GM12864 (cell line): ENCODE data around the gene HSPB1.
"Not testable (repeated sequence)": the region's sequence is repeated elsewhere in the genome, so short reads cannot be mapped to it uniquely, and the experiment has no call there.

ENCODE experiments used
- DNase-seq: peaks from one replicate; pipeline ENCODE4 v3.0.0-alpha.2; 2011; ENCODE audit warnings: low read depth
- H3K4me3 ChIP-seq: 2 replicates; pipeline ENCODE4 v1.5.1; 2011; ENCODE audit warnings: mild to moderate bottlenecking, low read depth, low read length, control low read depth
- TF ChIP-seq, protein P1 (sequence below): IDR thresholded peaks from 2 replicates; pipeline ENCODE4 v1.5.1; 2011; ENCODE audit warnings: low read depth, mild to moderate bottlenecking, moderate library complexity, low read length, control low read depth, inconsistent platforms; ENCODE audit errors: missing control alignments

Gene HSPB1

DNA sequence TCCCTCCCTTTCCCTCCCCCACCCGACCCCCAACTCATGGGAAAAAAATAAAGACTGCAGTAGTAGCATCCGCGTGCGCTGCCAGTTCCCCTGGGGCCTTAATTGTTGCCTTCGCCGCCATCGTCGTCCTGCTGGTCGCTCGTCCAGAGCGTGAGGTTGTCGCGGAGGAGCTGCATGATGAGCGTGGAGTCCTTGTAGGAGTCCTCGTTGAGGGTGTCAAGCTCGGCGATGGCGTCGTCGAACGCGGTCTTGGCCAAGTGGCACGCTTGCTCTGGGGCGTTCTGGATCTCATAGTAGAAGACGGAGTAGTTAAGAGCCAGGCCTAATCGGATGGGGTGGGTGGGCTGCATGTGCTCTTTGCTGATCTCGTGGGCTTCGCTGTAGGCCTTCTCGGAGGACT is 27.0 kb downstream of the HSPB1 start:
- TF ChIP-seq, protein P1, sequence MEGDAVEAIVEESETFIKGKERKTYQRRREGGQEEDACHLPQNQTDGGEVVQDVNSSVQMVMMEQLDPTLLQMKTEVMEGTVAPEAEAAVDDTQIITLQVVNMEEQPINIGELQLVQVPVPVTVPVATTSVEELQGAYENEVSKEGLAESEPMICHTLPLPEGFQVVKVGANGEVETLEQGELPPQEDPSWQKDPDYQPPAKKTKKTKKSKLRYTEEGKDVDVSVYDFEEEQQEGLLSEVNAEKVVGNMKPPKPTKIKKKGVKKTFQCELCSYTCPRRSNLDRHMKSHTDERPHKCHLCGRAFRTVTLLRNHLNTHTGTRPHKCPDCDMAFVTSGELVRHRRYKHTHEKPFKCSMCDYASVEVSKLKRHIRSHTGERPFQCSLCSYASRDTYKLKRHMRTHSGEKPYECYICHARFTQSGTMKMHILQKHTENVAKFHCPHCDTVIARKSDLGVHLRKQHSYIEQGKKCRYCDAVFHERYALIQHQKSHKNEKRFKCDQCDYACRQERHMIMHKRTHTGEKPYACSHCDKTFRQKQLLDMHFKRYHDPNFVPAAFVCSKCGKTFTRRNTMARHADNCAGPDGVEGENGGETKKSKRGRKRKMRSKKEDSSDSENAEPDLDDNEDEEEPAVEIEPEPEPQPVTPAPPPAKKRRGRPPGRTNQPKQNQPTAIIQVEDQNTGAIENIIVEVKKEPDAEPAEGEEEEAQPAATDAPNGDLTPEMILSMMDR = no peak
- no peak overlapping the region for H3K4me3 ChIP-seq
- no peak for DNase-seq

DNA sequence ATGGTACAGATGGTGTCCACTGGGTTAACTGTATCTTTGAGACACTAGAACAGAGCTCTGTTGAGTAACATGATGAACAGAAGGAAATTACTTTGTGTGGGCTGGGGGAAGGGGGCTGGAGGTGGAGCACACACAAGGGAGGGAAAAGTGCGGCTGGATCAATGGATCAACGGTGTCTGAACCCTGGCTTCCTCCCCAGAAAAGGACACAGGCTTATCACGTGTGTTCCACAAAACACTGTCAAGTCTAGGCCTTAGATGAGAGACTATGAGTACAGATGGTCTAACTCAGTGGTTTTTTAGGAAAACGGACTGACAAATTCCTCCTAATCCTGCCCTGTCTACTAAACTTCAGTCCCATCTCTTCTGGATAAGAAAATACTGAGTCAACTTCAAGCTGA is 27.8 kb downstream of the HSPB1 start:
- H3K4me3 ChIP-seq = no peak overlapping the region
- DNase-seq = no peak
- TF ChIP-seq, protein P1 = no peak

DNA sequence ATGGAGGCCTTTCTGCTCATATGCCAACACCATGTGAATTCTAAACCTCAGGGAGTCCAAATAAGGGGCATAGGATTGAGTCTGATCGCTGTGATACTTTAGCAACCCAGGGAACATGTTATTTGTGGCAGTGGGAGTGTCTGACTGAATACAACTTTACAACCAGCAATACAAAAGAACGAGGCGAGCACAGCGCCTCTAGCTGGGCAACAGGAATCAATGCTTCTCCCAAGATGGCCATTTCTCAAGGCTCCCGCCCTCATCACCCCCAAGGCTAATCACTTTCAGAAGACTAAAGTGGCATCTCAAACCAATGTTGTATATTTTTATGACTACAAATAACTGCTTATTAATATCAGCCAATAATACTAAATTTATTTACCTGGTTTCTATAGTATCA is 28.2 kb downstream of the HSPB1 start:
- TF ChIP-seq, protein P1 = no peak
- DNase-seq = no peak
- H3K4me3 ChIP-seq = no peak overlapping the region

DNA sequence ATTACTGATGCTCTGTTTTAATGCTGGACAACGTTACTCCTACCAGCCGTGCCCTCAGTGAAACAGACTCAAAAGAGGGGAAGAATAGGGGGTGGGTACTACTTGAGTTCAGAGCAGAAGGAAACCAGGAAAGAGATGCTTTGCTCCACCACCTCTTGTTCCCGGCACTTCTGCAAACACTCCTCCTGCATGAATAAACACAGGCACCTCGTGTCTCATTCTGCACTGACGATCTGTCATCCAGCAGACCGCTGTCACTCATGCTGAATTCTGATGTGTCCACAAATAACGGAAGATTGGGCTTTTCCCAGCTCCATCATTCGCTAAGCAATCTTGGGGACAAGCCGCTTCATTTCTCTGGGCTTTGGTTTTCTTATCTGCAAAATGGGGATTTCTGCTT is 29.6 kb downstream of the HSPB1 start:
- DNase-seq = no peak
- TF ChIP-seq, protein P1 = no peak
- no peak overlapping the region for H3K4me3 ChIP-seq

DNA sequence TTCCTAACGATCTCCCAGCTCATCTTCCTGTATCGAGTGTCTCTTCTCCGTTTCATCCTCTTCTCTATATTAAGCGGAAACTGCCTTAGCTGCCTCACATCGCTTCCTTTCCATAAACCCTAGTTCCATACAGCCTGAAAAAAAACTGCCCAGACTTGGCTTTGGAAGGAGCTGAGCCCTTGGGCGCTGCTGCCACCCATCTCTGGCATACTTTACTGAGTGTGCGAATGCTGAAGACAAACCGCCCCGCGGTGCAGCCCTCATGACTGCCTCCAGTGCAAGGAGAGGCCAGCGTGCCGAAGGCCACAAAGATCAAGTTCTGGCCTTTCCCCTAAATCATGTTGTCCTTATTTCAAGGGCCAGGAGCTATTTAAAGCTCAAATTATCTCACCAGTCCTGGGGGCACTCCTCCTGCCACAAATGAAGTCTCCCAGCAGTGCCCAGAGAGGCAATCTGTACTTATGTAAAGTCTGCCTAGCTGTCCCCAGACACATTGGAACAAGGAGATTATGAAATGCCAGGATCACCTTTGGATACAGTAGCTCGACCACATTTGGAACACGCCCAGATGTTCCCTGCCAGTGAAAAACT is 31.1 kb downstream of the HSPB1 start:
- DNase-seq = no peak
- H3K4me3 ChIP-seq = no peak overlapping the region
- TF ChIP-seq, protein P1 = no peak

DNA sequence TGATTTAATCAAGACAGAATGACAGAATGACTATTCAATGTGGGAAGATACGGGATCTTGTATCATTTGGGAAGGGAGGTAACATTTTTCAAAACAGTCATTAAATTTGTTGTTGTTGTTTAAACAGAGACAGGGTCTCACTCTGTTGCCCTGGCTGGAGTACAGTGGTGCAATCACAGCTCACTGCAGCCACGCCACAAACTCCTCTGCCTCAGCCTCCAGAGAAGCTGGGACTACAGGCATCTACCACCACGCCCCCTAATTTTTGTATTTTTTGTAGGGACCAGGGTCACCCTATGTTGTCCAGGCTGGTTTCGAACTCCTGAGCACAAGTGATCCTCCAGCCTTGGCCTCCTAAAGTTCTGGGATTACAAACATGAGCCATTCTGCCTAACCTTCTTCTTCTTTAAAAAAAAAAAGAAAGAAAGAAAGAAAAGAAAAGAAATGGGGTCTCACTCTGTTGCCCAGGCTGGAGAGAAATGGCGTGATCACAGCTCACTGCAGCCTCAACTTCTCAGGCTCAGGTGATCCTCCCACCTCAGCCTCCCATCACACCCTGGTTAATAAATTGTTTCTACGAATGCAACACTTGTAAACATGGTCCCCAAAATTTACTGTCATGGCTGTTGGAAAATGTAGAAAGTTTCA is 32.0 kb downstream of the HSPB1 start:
- TF ChIP-seq, protein P1 = no peak
- H3K4me3 ChIP-seq = no peak overlapping the region
- DNase-seq = no peak

DNA sequence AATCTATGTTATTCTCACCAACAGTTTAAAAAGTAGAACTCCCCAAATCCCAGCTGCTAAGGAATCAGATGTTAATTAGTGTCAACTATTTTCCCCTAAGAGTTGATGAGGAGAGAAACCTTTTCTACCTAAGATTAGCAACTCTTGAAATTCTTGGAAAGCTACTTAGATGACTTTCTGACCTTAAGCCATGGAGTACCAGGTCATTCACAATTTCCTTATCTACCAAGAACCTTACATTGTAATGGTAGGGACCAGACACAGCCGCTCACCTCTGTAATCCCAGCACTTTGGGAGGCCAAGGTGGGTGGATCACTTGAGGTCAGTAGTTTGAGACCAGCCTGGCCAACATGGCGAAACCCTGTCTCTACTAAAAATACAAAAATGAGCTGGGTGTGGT is 32.9 kb downstream of the HSPB1 start:
- DNase-seq, H3K4me3 ChIP-seq: not testable (repeated sequence)
